ENCODE data around the gene DPP10.

DNA sequence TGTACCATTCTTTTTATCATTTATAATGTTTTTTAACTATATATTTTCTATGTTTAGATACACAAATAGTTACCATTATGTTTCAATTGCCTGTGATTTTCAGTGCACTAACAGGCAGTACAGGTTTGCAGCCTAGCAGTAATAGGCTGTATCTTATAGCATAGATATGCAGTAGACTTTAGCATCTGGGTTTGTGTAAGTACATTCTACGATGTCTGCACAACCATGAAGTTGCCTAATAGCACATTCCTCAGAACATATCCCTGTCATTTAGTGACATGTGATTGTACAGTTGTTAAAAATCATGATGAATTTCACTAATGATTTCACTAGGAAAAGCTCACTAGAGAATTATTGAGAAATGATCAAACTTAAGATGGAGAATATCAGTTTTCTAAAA, 884.6 kb downstream of the DPP10 start:
- TF ChIP-seq, protein P1, sequence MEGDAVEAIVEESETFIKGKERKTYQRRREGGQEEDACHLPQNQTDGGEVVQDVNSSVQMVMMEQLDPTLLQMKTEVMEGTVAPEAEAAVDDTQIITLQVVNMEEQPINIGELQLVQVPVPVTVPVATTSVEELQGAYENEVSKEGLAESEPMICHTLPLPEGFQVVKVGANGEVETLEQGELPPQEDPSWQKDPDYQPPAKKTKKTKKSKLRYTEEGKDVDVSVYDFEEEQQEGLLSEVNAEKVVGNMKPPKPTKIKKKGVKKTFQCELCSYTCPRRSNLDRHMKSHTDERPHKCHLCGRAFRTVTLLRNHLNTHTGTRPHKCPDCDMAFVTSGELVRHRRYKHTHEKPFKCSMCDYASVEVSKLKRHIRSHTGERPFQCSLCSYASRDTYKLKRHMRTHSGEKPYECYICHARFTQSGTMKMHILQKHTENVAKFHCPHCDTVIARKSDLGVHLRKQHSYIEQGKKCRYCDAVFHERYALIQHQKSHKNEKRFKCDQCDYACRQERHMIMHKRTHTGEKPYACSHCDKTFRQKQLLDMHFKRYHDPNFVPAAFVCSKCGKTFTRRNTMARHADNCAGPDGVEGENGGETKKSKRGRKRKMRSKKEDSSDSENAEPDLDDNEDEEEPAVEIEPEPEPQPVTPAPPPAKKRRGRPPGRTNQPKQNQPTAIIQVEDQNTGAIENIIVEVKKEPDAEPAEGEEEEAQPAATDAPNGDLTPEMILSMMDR (IDR thresholded peaks at IDR 0.05): no peak
- TF ChIP-seq ZFX (IDR thresholded peaks at IDR 0.05; ENCODE audit: borderline replicate concordance): no peak

Data from 22Rv1 (cell line).